GM19025 (cell line): ENCODE data around the gene RABL6.
"Not testable (repeated sequence)": the region's sequence is repeated elsewhere in the genome, so short reads cannot be mapped to it uniquely, and the experiment has no call there.

Source experiments
- ATAC-seq: cut with Tn5 transposase; IDR thresholded peaks from one replicate; pipeline ENCODE4 v1.9.1; 2021; ENCODE audit warnings: mild to moderate bottlenecking, low read depth, moderate library complexity; ENCODE audit not compliant: unreplicated experiment

The RABL6 gene

DNA sequence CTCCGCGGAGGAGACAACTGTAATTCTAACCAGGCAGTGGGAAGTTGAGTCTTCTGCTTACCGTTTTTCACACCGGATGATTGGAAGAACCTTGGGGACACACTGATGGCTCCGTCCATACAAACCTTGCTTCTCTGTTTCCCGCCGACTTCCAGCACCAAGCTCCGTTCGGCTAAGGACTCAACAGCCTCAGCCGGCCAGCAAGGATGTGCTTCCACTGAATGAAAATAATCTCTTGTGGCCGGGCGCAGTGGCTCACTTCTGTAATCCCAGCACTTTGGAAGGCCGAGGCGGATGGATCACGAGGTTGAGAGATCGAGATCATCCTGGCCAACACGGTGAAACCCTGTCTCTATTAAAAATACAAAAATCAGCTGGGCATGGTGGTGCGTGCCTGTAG lies 60.2 kb downstream of the RABL6 start:
- ATAC-seq, result no peak

DNA sequence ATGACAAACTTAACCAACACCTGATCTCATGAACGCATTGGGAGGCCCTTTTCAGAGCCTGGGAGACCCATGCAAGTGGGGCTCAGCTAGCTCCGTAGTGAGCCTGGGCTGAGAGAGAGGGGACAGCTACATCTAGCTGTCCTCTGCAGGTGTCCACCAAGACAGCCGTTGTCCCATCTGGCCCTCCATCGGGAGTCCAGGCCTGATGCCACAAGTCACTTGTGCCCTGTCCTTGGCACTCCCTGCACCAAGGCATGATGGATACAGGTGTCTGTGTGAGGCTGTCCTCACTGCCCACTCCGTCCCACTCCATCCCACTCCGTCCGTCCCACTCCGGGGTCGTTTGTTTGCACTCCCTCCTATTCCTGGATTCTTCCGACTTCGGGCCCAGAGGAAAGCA lies 60.9 kb downstream of the RABL6 start:
- no peak for ATAC-seq

DNA sequence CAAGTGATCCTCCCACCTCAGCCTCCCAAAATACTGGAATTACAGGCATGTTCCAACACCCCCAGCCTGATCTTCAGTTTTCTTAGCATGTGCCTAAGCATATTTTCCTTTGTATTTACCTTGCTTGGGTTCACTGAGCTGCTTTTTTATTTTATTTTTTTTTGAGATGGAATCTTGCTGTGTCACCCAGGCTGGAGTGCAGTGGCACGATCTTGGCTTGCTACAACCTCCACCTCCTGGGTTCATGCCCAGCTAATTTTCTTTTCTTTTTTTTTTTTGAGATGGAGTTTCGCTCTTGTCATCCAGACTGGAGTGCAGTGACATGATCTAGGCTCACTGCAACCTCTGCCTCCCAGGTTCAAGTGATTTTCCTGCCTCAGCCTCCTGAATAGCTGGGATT lies 61.9 kb downstream of the RABL6 start:
- not testable (repeated sequence) for ATAC-seq

DNA sequence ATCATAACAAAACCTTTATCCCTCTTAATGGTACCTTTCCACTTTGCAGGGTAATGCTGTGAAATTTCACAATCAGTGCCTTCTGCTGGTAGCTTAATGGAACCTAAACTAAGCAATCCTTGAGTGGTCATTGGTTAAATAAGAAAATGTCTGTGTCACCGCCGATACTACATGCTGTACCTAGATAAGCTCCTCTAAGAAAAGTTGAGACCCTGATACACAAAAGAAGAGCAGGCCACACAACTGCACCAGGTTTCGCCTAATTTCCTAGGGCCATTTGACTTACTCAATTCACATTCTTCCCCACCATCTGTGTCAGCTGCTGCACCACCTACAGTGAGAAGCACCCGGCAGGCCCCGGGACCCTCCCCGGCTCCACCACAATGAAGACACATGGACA lies 67.4 kb downstream of the RABL6 start:
- no peak for ATAC-seq

DNA sequence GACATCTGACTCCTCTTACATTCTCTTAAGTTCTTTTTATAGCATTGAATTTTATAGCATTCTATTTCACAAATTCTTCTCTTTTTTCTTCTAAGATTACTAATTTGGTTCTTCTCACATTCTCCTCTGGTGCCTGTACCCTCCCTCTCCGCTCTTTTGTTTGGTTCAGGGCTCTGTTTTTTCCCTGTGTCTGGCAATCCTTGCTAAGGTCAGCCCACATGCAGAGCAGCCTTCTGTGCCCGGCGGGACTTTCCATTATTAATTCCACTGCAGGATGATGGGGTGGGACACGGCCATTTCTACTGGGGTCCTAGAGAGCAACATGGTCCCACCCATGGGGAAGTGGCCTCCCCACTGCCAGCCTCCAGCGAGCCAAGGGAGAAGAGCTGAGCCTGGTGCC lies 68.7 kb downstream of the RABL6 start:
- no peak for ATAC-seq

DNA sequence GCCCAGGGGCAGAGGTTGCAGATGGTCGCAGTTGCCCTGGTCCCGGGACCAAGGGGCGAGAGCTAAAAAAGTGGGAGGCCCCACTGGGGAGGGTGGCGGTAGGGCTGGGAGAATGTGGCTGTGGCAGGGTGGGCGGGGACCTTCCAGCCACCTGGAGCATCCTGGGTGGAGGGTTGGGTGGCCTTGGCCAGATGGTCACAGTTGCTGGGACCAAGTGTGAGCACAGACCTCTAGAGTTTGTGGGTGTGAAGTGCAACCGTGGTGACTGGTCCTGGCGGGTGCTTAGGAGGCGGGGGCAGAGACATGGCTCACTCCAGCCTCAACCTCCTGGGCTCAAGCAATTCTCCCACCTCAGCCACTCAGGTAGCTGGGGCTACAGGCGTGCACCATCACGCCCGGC lies 72.9 kb downstream of the RABL6 start:
- ATAC-seq, result no peak

DNA sequence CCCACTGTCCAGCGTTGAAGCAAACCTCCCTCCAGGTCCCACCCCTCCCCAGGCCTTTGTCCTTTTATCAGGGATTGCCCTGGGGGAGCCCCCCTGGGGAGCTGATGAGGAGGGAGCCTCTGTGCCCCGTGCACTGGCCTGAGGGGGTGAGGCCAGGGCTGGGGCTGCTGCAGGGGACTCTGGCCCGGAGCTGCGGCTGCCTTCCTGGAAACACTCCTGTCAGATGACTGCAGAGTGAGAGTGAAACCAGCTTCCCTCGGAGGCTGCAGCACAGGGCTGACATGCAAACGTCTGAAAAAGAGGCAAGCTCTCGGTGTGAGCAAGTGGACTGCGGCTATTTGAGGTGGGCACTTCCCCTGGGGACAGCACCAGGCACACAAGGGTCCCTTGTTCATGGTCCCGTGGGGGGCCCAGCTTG lies 74.0 kb downstream of the RABL6 start:
- ATAC-seq, result peak; percentile 28

DNA sequence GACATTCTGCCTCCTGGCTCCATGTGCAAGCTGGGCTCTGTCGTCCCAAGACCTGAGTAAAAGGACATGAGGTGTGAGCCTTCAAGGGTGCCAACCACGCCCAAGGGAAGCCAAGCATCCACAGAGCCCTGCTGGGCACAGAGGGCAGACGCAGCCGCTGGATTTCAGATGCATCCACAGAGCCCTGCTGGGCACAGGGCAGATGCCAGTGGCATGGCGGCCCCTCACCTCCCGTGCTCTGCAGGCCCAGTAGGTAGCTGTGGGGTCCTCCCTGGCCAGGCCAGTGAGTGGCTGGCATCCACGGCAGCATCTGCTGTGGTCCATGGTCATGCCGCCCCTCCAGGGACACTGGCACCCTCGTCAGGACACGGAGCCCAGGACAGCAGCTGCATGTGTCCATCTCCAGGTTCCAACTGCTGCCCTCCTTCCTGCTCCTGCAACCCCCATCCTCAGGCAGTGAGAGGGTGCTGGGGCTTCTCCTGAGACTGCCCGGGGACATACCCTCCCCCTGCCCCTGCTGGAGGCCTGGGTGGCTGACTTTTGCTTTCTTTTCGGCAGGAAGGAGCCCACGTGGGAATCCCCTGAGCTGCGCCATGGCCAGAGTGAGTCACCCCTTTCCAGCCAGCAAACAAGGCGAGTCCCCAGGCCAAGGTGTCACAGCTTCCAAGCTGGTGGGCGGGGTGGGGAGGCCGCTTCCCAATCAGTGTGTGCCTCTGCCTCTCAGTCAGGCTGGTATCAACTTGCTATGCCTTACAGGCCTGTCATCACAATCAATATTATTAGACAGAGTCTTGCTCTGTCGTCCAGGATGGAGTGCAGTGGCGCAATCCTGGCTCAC lies 74.6 kb downstream of the RABL6 start:
- no peak for ATAC-seq

DNA sequence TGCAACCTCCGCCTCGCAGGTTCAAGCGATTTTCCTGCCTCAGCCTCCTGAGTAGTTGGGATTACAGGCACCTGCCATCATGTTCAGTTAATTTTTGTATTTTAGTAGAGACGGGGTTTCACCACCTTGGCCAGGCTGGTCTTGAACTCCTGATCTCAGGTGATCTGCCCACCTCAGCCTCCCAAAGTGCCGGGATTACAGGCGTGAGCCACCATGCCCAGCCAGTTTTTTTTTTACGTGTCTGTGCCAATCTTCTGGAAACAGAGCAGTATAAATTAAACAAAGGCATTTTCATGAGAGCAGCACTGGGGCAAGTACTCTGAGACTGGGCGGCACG lies 75.2 kb downstream of the RABL6 start:
- not testable (repeated sequence) for ATAC-seq

DNA sequence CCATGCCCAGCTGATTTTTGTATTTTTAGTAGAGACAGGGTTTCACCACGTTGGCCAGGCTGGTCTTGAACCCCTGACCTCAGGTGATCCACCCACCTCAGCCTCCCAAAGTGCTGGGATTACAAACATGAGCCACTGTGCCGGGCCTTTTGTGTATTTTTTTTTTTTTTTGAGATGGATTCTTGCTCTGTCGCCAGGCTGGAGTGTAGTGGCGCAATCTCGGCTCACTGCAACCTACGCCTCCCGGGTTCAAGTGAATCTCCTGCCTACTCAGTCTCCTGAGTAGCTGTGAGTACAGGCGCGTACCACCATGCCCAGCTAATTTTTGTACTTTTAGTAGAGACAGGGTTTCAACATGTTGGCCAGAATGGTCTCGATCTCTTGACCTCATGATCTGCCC lies 75.9 kb downstream of the RABL6 start:
- ATAC-seq, result not testable (repeated sequence)

DNA sequence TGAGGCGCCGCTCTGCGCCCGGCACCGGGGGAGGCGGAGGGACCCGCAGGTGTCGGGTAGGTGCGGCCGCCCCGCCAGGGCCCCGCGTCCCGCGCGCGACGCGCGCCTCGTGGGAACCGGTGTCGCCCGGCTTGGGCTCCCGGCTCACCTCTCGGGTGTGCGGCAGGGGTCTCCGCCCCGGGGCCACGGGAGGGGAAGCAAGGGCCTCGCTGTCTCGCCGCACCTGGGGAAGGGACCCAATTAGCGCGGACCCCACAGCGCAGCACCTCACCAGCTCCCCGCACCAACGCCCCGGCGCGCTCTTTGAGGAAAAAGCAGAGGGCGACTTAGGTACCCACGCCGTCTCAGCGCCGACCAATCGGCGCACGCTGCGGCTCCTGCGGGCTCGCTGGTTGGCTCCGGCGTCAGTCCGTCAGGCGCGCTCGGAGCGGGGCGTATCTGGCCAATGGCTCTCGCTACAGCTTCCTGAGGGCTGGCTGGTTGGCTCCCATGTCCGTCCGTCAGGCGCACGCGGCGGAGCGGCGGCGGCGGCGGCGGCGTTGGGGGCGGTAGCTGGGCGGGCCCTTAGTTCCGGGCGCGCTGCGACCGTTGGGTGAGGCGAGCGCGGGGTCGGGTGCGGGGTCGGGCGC lies 78.3 kb downstream of the RABL6 start, which contains the start of gene TRAF2:
TRAF2 (plus strand) TSS at position 567 of the 629 bp plus-strand sequence. CDS start 12,225 bp downstream, outside the sequence.
- ATAC-seq, result peak; percentile 75

DNA sequence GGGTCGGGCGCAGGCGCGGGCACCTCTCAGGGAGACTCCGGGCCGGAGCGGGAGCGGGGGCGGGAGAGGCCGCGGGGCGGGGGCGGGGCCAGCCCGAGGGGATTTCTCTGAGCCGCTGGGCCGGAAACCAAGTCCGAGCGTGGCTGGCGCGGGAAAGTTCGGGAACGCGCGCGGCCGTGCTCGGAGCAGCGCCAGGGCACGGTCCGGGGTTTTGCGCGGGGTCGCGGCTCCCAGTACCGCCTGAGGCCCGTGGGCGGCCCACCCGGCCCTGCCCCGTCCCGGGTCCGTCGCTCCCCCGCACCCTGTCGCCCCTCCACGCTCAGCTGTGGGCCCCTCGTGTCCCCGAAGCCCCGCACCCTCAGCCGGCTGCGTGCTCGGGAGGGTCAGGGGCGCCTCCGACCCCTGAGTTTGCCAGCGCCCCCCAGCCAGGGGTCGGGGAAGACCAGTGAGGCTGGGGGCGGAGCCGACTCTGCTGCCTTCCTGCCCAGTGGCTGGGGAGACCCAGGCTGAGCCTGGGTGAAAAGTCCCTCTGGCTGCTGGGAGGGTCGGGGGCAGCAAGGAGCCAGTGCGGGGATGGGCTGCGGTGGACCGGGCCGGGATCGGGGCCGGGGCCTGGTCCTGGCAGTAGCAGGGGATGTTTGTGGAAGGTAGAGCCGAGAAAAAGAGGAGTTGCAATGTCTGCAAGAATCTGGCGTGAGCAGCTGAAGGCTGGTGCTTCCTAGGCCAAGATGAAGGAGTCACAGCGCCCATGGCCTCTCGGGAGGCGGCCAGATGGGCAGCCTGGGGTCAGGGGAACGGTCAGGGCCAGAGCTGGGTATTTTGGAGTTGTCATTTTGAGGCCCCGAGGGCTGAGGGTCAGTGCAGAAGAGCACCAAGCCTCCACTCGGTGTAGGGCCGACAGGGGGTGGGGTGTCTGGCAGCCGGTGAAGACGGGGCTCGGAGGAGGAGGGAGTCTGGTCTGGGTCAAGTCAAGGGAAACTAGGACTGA lies 79.2 kb downstream of the RABL6 start:
- ATAC-seq, result peak; percentile 24

DNA sequence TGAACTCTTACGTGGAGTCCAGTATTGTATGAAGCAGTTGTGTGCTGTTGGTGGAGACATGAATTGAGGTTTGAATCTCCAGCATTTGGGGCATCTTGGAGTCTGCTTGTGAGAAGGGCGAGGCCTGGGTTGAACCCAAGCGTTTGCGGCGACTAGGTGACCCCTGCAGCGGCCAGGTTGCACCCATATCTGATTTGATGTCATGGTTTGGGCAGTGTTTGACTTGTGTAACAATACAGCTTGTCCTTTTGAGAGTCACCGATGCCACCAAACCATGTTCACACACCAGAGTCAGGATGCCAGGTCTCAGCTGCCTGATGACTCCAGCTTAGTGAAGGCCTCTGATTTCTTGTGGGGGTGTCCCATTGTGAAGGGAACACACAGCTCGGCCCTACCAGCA lies 80.7 kb downstream of the RABL6 start:
- ATAC-seq, result no peak

DNA sequence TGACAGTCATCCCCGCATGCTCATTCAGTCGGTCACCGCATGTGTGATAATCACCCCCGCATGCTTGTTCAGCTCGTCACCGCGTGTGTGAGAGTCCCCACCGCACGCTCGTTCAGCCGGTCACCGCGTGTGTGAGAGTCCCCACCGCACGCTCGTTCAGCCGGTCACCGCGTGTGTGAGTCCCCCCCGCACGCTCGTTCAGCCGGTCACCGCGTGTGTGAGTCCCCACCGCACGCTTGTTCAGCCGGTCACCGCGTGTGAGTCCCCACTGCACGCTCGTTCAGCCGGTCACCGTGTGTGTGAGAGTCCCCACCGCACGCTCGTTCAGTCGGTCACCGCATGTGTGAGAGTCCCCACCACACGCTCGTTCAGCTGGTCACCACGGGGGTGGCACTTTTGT lies 82.1 kb downstream of the RABL6 start:
- ATAC-seq, result no peak

DNA sequence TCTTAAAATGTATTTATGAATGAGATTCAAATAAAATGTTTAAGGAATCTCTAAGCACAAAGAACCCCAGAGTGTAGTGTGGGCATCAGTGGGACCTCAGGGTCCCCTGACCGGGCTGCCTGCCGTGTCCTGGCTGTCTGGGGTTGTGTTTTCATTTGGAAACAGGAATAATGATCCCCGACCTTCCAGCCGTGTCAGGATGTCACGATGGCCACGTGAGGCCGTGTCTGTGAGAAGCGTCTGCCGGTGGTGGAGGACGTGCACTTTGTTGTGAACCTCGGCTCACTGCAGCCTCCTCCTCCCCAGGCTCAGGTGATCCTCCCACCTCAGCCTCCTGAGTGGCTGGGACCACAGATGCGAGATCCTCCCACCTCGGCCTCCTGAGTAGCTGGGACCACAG lies 82.9 kb downstream of the RABL6 start:
- no peak for ATAC-seq
